Stomach (tissue), 9 donors: ENCODE measurements around the gene SLC5A1. TPM values are rescaled to one million over a fixed set of nuclear protein-coding genes. Genes with fewer than 3 reads are reported as not detected.

Experiments
- DNase-seq, 2 donors: peaks; one replicate each; pipeline versions ENCODE4 v3.0.0 to v3.0.0-alpha.2; 2013 to 2019
- H3K27ac ChIP-seq, 5 donors: fragments of 200-600 bp in 4 of 5; sonication (generic) in 4 of 5; one replicate each; pipeline ENCODE4 v1.5.1; 2013 to 2019; ENCODE audit warnings: mild to moderate bottlenecking in 1 of 5, moderate library complexity in 1 of 5
- H3K27me3 ChIP-seq, 3 donors: fragments of 200-600 bp; sonication (generic); one replicate each; pipeline ENCODE4 v1.5.1; 2017 to 2019; ENCODE audit warnings: mixed run types in 1 of 3
- H3K36me3 ChIP-seq, 4 donors: fragments of 200-600 bp; sonication (generic); 1 replicate in 3 of 4; 2 replicates in 1 of 4; pipeline ENCODE4 v1.5.1; 2016 to 2019
- H3K4me1 ChIP-seq, 4 donors: fragments of 200-600 bp; sonication (generic); one replicate each; pipeline ENCODE4 v1.5.1; 2016 to 2019
- H3K4me3 ChIP-seq, 4 donors: fragments of 200-600 bp; sonication (generic) in 3 of 4; one replicate each; pipeline ENCODE4 v1.5.1; 2016 to 2019; ENCODE audit warnings: mild to moderate bottlenecking in 1 of 4
- H3K9me3 ChIP-seq, 4 donors: fragments of 200-600 bp; sonication (generic); one replicate each; pipeline ENCODE4 v1.5.1; 2016 to 2019
- EP300 ChIP-seq: sonication (generic); formaldehyde crosslinking; IDR thresholded peaks from one replicate; pipeline ENCODE4 v1.6.1; 2017; ENCODE audit warnings: antibody characterized with exemption
- POLR2A ChIP-seq, 4 donors: fragments of 450-650 bp; IDR thresholded peaks; one replicate each; pipeline ENCODE4 v1.6.1; 2016; ENCODE audit warnings: antibody characterized with exemption in 4 of 4, control low read depth in 2 of 4, mild to moderate bottlenecking in 1 of 4, moderate library complexity in 1 of 4
- POLR2AphosphoS5 ChIP-seq, 3 donors: sonication (generic); formaldehyde crosslinking; IDR thresholded peaks; one replicate each; pipeline ENCODE4 v1.6.1; 2016; ENCODE audit warnings: antibody characterized with exemption in 3 of 3
- WGBS, 5 donors: extraction: QIAGEN DNeasy Blood & Tissue Kit in 3 of 5; methylation state at CpG; one replicate each; pipeline versions ENCODE4 v1.1.5 to v1.1.7; 2013 to 2018; 5-methylcytosine and 5-hydroxymethylcytosine counted together
- intact Hi-C: fragments of 100-400 bp; cut with DNase I; formaldehyde crosslinking; loops from one replicate; pipeline ENCODE4 v1.15.1; 2023; ENCODE audit warnings: low total_unique reads
- polyA plus RNA-seq, 3 donors: library from polyadenylated mRNA; stranded (reverse); fragments of 200-250 nt; gene quantifications; one replicate each; pipeline ENCODE4 v1.2.3, GENCODE V29; 2013
- total RNA-seq, 5 donors: library from RNA; depleted of rRNA; stranded (reverse); fragments of >200 nt; gene quantifications; one replicate each; pipeline versions ENCODE4 v1.1.0 to v1.2.3, GENCODE V29; 2014 to 2016
- TF ChIP-seq, protein P1 (sequence below), 7 experiments: fragments of 450-650 bp in 4 of 7; fragments of 200-600 bp in 3 of 7; sonication (generic) in 3 of 7; IDR thresholded peaks; one replicate each; pipeline ENCODE4 v1.5.1; 2016 to 2019; ENCODE audit warnings: antibody characterized with exemption in 7 of 7, control low read depth in 2 of 7, mild to moderate bottlenecking in 1 of 7
- donor health status: healthy with polysubstance abuse.
- donor health status: Bipolar disorder and iron deficiency.
- donor health status: healthy.

Gene SLC5A1
- total and polyA plus RNA-seq, 8 donors: 0.68 to 13.8 (median 2.3) TPM; not detected in 3

DNA sequence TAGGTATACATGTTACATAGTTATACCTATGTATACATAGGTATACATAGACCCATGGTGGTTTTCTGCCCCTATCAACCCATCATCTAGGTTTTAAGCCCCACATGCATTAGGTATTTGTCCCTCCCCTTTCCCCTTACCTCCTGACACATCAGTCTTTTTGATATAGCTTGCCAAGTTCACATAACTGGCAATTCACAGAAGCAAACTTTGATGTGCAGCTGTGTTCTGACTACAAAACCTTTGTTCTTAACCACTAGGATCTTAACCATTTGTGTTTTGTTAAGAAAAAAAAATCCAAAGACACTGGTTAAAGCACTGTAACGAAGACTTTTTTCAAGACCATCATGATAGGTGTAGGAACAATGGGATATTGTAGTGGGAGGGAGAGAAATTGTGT is 42.9 kb upstream of the SLC5A1 start:
- 67 to 84% (median 80%) methylated on average over 1 of the region's 1 CpG for WGBS, 5 donors
- peaks cover 0 to 15% (median 0%) of the 10 kb centered on the region in 3 donors for H3K27me3 ChIP-seq
- no peaks in the 10 kb centered on the region for H3K9me3 ChIP-seq
- no peak overlapping the region for H3K27ac ChIP-seq
- TF ChIP-seq POLR2A (IDR thresholded peaks at IDR 0.05) (no peak), POLR2AphosphoS5 (IDR thresholded peaks at IDR 0.05) (no peak), EP300 (no peak)
- TF ChIP-seq, protein P1, sequence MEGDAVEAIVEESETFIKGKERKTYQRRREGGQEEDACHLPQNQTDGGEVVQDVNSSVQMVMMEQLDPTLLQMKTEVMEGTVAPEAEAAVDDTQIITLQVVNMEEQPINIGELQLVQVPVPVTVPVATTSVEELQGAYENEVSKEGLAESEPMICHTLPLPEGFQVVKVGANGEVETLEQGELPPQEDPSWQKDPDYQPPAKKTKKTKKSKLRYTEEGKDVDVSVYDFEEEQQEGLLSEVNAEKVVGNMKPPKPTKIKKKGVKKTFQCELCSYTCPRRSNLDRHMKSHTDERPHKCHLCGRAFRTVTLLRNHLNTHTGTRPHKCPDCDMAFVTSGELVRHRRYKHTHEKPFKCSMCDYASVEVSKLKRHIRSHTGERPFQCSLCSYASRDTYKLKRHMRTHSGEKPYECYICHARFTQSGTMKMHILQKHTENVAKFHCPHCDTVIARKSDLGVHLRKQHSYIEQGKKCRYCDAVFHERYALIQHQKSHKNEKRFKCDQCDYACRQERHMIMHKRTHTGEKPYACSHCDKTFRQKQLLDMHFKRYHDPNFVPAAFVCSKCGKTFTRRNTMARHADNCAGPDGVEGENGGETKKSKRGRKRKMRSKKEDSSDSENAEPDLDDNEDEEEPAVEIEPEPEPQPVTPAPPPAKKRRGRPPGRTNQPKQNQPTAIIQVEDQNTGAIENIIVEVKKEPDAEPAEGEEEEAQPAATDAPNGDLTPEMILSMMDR (IDR thresholded peaks at IDR 0.05): no peak
- H3K36me3 ChIP-seq: no peaks in the 10 kb centered on the region
- no peak overlapping the region for H3K4me3 ChIP-seq
- no peak for DNase-seq
- intact Hi-C loops: no loop called here
- H3K4me1 ChIP-seq: peaks cover 0 to 5% (median 0%) of the 10 kb centered on the region in 4 donors

DNA sequence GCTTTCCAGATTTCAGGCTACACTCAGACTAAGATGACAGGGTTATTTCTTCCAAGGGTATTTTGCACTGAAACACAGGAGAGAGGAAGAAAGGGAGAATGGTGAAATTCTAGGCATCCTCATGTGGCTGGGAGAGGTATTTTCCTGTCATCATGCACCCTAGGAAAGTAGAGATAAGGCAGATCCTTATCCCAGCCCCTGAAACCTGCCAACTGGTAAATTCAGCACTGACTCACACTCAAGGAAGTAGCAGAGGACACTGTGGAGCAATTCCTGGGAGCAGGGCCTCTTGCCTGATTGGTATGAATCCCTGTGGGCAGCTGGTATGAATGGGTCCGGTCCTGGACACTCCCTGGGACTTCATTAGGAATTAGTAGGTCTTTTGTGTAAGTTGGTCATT is 37.6 kb upstream of the SLC5A1 start:
- no peaks in the 10 kb centered on the region for H3K36me3 ChIP-seq
- no peak overlapping the region for H3K4me3 ChIP-seq
- DNase-seq: peak in 1 of 2 donors; percentile 10
- H3K27me3 ChIP-seq: no peaks in the 10 kb centered on the region
- WGBS, 5 donors: 14 to 58% (median 33%) methylated on average over 1 of the region's 1 CpG
- H3K27ac ChIP-seq: no peak overlapping the region
- H3K4me1 ChIP-seq: no peaks in the 10 kb centered on the region
- TF ChIP-seq, protein P1 (IDR thresholded peaks at IDR 0.05): no peak
- no peak for TF ChIP-seq POLR2A (IDR thresholded peaks at IDR 0.05)
- peak in 1 of 3 donors; percentile 51 for TF ChIP-seq POLR2AphosphoS5 (IDR thresholded peaks at IDR 0.05)
- no peaks in the 10 kb centered on the region for H3K9me3 ChIP-seq
- intact Hi-C loops: no loop called here

DNA sequence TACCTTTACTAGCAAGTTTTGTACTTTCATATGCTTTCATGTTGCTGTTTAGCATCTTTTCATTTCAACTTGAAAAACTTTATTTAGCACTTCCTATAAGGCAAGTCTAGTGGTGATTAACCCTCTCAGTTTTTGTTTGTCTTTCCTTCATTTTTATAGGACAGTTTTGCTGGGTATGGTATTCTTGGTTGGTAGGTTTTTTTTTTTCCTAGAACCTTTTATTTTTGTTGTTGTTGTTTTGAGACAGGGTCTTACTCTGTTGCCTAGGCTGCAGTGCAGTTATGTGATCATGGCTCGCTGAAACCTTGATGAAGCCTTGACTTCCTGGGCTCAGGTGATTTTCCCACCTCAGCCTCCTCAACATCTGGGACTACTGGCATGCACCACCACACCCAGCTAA is 29.9 kb upstream of the SLC5A1 start:
- Histone ChIP-seq H3K36me3 (no peaks in the 10 kb centered on the region), H3K4me1 (no peaks in the 10 kb centered on the region), H3K4me3 (no peak overlapping the region), H3K9me3 (peaks cover 12 to 41% (median 28%) of the 10 kb centered on the region in 4 donors), H3K27me3 (no peaks in the 10 kb centered on the region), H3K27ac (no peak overlapping the region)
- DNase-seq: no peak
- TF ChIP-seq EP300: no peak
- TF ChIP-seq POLR2A (IDR thresholded peaks at IDR 0.05): no peak
- TF ChIP-seq, protein P1 (IDR thresholded peaks at IDR 0.05): no peak
- 83 to 100% (median 92%) methylated on average over 1 of the region's 1 CpG for WGBS, 5 donors
- intact Hi-C loops: no loop called here

DNA sequence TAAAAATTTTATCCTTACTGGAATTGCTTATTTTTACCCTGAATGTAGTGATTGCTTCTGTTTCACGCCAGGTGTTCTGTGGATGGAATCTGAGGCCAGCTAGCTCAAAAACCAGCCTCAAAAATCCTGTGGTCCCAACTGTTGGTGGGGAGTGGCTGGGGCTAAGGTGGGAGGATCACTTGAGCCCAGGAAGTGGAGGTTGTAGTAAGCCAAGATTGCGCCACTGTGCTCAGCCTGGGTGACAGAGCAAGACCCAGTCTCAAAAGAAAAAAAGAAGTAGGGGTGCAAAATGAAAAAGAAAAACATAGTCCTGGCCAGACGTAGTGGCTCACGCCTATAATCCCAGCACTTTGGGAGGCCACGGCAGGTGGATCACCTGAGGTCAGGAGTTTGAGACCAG is 27.0 kb upstream of the SLC5A1 start:
- intact Hi-C loops: no loop called here
- no peak for DNase-seq
- TF ChIP-seq, protein P1 (IDR thresholded peaks at IDR 0.05): no peak
- no peak for TF ChIP-seq POLR2AphosphoS5 (IDR thresholded peaks at IDR 0.05)
- no peak for TF ChIP-seq POLR2A (IDR thresholded peaks at IDR 0.05)
- TF ChIP-seq EP300: no peak
- H3K4me3 ChIP-seq: no peak overlapping the region
- H3K4me1 ChIP-seq: no peaks in the 10 kb centered on the region
- WGBS, 5 donors: 93 to 98% (median 95%) methylated on average over 5 of the region's 5 CpGs
- H3K27me3 ChIP-seq: peaks cover 0 to 6% (median 0%) of the 10 kb centered on the region in 3 donors
- no peak overlapping the region for H3K27ac ChIP-seq
- peaks cover 12 to 36% (median 30%) of the 10 kb centered on the region in 4 donors for H3K9me3 ChIP-seq
- no peaks in the 10 kb centered on the region for H3K36me3 ChIP-seq
